ENCODE measurements around the gene SPDL1.

Gene SPDL1, protein sequence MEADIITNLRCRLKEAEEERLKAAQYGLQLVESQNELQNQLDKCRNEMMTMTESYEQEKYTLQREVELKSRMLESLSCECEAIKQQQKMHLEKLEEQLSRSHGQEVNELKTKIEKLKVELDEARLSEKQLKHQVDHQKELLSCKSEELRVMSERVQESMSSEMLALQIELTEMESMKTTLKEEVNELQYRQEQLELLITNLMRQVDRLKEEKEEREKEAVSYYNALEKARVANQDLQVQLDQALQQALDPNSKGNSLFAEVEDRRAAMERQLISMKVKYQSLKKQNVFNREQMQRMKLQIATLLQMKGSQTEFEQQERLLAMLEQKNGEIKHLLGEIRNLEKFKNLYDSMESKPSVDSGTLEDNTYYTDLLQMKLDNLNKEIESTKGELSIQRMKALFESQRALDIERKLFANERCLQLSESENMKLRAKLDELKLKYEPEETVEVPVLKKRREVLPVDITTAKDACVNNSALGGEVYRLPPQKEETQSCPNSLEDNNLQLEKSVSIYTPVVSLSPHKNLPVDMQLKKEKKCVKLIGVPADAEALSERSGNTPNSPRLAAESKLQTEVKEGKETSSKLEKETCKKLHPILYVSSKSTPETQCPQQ

DNA sequence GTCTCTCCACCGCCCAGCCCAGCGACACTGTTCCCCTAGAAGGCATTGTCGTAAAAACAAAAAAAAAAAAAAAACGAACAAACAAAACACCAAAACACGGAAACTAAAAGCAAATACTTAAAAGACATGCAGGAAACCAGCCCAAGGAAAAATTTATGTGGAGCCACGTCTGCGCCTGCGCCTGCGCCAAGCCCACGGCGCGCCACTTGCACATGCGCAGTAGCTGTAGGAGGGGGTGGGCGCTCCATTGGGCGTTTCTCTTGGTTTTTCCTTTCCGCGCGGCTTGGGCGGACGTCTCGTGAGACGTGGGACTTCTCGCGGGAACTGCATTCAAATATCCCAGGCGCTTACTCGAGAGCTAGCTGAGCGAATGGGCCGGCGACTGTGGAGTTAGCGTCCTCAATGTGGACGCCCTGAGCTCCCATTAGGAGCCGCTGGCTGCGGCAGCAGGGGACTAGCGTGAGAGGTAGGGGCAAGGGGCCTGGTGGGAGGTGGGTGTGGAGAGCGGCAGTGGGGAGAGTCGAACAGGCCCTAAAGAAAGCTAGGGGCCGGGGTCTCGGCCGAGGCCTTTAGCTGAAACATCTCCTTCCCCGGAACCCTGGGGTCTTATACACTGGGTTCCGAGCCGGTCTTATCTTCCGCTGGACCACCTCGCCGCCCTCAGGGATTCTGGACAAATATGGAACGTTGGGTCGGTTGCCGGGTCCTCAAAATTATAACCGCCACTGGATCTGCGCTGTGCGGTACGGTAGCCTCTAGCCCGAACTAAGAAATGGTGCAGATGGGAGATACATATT, at the start of gene SPDL1:
TSS of gene SPDL1 (plus strand) at position 350 of the 797 bp plus-strand sequence. CDS start 4,644 bp downstream, outside the sequence.
- peak; percentile 82 to 85 for DNase-seq (ENCODE audit: extremely low read depth in 1 of 2, low read depth in 1 of 2)

DNA sequence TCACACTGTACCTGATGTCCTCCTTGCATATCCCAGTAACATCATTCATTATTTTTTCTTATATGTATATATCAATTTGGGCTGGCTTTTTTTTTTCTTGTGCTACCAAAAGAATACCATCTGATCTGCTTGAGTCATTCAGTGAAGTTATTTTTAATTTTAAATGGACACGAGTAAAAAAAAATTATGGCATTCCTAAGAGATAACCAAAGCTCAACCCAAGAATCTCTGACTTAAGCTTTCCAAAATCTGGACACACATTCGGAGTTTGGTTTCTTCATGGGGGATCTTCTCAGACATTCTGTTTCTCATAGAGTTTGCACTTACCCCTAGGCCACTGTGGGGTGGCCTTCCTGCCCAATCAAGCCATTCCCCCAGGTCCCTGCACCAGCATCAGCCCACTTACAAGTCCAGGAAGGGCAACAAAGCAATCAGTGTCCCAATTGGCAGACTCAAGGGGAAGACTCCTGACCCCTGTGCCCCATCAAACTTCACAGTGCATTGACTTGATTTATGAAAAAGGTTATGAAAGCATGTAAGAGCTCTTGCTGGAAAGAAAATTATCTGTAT, 49.2 kb upstream of the SPDL1 start:
- no peak for DNase-seq (ENCODE audit: extremely low read depth in 1 of 2, low read depth in 1 of 2)

DNA sequence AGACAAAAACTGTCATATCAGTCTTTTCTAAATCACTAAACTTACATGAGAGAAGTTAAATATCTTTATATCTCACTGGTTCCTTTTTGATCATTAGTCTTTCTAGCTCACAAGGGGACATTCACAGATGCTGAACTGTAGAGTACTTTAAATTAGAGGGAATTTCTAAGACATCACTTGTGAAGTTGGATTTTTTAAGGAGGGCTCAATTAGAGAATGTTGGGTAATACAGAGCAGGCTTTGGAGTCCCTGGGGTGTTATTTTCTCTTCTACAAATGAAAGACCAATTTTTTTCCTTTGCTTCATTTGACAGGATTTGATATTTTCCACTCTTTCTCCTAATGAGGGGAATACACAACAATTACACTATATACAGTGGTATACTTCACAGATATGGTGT, 48.6 kb upstream of the SPDL1 start:
- DNase-seq (ENCODE audit: extremely low read depth in 1 of 2, low read depth in 1 of 2) = no peak

DNA sequence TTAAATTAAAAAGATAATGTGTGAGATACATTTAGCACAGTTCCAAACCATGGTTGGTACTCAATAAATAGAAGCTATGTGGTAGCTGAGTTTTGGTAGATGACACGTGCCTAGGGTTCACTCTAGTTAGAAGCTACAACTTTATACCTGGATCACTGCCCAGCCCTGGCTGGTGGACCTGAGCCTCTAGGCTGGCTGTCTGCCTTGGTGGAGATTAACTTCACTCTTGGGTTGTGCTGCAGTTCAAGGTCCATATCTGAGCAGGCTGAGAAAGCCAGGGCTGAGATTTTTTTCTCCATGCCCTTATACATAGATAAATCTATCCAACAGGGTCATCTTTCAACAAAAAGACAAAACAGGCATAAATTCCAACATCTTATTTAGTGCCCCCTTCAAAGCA, 44.6 kb upstream of the SPDL1 start:
- no peak for DNase-seq (ENCODE audit: extremely low read depth in 1 of 2, low read depth in 1 of 2)

DNA sequence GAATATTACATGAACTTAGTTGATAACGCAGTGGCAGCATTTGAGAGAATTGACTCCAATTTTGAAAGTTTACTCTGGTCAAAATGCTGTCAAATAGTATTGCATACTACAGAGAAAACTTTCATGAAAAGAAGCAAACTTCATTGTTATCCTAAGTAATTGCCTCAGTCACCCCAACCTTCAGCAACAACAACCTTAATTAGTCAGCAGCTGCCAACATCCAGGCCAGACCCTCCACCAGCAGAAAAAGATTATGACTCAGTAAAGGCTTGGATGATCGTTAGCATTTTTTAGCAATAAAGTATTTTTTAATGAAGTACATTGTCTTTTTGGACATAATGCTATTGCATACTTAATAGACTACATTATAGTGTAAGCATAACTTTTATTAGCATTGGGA, 40.8 kb upstream of the SPDL1 start:
- no peak for DNase-seq (ENCODE audit: extremely low read depth in 1 of 2, low read depth in 1 of 2)

DNA sequence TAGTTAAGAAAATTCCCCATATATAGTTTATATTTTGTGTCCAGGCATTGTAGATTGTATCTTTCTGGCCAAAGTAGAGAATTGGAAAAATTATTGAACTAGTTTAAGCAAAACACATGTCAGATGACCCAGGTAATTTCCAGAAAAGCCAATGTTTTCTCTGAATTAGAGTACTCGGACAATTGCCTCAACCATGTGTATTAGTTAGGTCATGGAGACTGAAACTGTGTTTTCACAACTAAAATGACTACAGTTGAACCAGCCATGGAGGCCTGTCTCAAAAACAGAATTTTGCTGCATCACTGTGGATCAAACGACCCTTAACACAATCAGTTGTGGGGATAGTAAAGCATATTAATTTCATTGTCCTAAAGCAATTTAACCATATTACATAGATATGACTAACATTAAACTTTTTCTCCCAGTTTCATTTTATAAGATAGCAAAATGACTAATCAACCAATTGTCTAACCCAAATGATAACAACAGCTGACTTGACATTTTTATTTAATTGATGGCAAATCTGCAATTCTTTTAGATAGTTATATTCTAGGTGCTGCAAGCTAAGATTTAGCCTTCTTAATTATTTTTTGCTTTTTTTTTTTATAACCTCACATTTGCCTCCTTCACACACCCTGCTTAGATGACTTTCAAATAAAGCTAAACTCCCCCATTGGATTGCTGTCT, 39.2 kb upstream of the SPDL1 start:
- no peak for DNase-seq (ENCODE audit: extremely low read depth in 1 of 2, low read depth in 1 of 2)

DNA sequence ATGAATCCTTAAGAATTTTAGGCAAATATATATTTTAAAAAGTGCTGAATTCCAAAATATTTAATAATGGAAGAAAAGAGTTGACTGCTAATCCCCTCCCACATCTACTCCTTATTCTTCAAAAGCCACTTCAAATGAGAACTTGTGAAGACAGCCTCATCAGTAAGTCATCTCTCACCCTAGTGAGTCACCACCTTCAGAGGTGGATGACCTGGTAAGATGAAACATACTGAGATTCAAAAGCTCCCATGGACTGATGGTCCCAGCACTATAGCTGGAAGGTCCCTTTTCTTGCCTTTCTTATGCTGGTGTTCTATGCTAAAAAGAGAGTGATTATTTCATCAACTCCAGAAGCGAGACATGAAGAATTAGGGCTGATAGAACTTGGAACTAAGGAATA, 37.8 kb upstream of the SPDL1 start:
- no peak for DNase-seq (ENCODE audit: extremely low read depth in 1 of 2, low read depth in 1 of 2)

DNA sequence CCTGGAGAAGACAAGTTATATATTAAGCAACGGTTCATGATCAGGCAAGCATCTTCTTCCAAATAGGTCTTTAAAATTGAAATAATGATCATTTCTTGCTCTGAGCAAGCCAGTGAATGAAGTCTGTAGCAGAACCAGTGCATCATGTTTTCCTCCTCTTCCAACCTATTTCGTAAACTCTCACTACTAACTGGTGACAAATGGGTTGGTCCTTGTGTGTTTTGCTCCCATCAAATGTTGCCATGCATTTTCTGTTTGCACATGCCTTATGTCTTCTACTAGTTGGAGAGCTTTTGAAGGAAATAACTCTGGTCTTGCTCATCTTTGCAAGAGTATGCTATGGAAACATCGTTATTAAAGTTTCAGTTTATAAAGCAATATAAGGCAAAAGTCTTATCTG, 37.2 kb upstream of the SPDL1 start:
- no peak for DNase-seq (ENCODE audit: extremely low read depth in 1 of 2, low read depth in 1 of 2)

DNA sequence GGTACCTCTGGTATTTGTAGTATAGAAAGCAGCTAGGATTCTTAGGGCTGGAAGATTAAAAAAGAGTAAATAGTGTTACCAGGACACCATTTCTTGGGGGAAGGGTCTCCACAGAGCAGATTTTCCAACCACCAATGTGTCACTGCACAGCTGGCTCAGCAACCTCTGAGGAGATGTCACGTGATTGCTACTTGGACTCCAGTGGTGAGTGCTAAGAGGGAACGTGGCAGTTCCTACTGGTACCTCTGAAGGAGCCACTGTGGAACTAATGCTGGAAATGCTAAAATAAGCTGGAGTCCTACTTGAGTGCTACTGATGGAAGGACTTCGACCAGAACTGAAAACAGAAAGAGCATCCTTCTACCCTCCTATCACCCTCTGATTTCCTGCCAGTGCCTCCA, 36.1 kb upstream of the SPDL1 start:
- no peak for DNase-seq (ENCODE audit: extremely low read depth in 1 of 2, low read depth in 1 of 2)

DNA sequence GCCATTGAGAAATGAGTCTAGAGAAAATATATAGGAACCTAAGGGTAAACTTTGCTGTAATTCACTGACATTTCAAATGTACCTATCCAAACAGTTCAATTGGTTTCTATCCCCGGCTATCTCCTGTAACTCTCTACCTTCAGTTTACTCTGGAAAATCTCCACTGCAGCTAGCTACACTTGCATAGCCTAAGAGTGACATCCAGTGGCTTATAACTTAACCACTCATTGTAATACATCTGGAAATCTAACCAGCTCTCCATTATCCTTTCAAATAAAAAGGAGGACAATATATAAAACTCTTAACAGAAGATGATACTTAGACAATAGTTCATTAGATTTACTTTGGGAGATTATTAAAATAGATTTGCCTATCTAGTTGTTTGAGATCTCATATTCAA, 35.3 kb upstream of the SPDL1 start:
- DNase-seq (ENCODE audit: extremely low read depth in 1 of 2, low read depth in 1 of 2) = no peak

DNA sequence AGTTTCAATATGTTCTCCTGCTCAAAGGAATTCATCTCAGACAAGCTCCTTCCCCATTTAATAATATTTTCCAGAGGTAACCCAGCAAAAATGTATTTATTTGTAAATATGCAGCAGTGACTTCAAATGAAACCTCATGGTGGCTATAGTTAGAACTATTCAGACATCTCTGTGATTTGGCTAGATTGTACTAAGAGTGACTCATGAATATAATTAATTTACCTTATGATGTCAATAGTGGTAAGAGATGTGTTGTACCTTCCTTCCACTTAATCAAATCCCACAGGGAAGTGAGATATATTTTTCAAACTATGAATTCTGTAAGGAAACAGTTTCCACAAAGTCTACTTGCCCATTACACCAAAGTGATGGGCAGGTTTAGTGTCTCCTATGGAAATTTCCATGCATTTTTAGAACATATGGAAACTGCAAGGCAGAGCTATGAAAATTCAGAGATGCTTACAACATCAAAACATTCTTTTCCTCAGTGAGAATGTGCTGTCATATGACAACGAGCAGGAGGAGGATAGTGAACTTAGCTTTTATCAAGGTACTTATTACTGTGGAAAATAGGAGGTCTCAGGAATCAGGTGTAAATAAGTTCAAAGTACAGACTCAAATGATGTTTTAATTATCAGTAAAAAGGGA, 34.0 kb upstream of the SPDL1 start:
- no peak for DNase-seq (ENCODE audit: extremely low read depth in 1 of 2, low read depth in 1 of 2)

DNA sequence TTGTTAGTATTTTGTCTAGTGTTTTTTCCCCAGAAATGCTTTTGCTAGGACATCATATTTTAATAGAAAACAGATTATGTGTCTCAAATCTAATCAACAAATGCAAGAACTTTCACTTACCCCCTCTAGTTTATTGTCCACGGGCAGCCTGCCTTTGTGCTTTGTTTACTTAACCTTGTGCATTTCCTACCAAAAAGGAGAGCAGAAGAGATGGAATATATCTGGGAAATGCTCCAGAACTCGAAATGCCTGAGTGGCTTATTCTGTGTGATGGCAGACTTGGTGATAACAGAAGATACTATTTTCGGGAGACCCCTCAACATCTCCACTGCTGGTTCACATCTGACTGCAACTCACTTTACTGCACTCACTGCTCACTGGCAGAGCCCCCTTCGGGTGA, 33.3 kb upstream of the SPDL1 start:
- DNase-seq (ENCODE audit: extremely low read depth in 1 of 2, low read depth in 1 of 2) = no peak

DNA sequence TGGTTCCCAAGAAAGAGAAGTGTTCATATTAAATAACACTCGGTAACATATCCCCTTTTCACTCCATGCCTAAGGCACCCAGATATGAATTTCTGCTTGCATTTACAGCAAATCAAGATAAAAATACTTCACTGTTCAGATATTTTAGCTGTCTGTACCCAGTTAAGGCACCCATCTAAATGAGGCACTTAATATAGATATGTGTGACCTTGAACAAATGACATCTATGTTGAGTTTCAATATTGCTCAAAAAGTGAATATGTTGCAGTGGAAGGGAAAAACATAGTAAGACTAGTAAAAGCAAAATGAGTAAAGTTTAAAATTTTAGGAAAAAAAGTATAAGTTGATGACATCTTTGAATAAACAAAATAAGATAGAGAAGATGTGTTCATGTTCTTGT, 32.4 kb upstream of the SPDL1 start:
- DNase-seq (ENCODE audit: extremely low read depth in 1 of 2, low read depth in 1 of 2) = no peak

DNA sequence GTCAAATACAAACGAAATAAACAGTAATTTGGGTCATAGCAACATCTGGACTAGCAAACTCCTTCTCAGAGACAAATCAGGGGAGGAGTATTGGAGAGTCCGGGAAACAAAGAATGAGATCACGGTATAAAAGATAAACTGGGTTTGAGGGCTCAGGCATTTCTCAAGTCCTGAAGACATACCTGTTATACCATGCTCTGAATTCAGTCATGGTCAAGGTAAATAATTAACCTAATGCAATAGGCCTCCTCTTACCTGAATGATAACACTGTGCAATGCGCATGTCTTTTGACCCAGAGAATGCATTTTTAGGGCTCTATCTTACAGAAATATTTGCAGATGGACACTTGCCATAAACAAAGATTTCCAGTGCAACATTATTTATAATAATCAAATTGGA, 31.9 kb upstream of the SPDL1 start:
- DNase-seq (ENCODE audit: extremely low read depth in 1 of 2, low read depth in 1 of 2) = no peak

DNA sequence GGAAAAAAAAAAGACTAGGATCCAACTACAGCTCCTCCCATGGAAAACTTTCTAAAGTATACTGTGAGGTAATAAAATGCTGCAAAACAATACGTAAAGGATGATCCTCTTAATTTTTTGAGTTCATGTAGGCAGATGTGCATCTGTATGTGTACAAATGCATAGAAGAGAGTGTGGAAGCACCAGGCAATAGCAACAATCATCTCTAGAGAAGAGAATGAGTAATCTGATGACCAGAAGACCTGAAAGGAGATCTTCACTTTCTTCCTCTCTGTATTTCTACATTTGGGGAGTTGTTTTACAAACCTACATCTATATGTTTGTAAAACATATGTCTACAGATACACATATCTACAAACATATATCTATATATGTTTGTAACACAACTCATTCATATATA, 29.3 kb upstream of the SPDL1 start:
- no peak for DNase-seq (ENCODE audit: extremely low read depth in 1 of 2, low read depth in 1 of 2)

DNA sequence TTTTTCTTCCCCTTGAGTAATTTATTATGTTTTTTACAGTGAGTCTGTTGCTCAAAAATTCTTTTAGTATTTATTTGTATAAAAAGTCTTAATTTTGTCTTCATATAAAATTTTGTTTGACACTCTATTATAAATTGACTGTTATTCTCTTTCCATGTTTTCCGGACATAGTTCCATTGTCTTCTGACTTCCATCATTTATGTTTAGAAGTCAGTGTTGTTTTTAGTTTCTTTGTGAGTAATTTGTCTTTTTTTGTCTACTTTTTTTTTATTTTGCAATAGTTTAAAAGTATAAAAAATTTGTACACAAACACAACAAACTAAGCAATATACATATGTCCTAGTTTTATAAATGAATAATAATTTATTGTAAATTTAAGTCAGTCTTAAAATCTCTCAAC, 25.7 kb upstream of the SPDL1 start:
- no peak for DNase-seq (ENCODE audit: extremely low read depth in 1 of 2, low read depth in 1 of 2)

DNA sequence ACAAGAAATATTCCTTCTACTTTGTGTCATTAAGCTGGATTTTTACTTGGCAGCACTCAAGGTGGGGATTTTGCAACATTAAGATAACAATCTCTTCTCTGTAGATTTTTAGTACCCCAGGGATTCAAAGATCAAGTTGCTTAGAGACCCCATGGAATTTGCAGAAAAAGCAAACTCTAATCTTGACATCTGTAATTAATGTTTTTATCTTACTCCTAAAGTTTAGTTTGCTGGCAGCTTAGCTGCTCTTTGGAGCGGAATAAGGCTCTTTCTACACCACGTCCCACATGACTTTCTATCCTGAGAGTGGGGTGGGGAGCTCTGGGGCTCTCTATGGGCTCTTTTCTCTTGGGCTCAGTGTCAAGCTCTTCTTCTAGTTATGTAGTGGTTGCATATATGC, 21.7 kb upstream of the SPDL1 start:
- DNase-seq (ENCODE audit: extremely low read depth in 1 of 2, low read depth in 1 of 2) = no peak

DNA sequence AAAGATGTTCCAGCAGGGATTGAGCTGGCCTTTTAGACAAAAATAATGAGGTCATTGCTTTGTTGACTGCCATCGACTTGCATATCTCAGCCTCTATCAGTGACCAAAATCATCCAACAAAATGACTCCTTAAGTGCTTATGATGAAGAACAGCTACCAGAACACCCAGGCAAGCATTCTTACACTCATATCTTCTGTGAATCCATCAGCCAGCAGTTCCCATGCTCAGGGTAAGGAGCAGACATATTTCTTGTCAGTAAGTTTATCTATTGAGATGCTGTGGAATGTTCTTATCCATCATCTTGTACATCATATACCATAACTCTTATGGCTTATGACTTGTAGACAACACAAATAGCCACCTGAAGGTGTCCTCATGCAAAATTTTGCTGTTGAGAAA, 20.2 kb upstream of the SPDL1 start:
- DNase-seq (ENCODE audit: extremely low read depth in 1 of 2, low read depth in 1 of 2) = no peak

DNA sequence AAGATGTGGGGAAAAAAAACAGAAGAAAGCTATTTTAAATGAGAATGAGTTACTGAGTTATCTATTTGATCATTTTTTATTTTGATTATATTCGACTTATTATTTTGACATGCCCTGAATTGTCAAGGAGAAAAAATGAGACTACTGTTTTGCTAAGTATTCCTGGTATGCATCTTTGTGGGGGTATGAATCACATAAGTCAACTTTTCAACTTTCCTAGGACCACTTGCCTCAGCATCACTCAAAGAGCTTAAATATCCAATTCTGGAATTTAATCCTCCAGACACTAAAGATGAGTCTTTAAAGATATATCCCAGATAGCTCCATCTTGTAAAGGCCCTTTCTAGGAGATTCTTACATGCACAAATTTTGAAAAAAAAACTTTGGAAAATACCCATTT, 17.4 kb upstream of the SPDL1 start:
- no peak for DNase-seq (ENCODE audit: extremely low read depth in 1 of 2, low read depth in 1 of 2)

DNA sequence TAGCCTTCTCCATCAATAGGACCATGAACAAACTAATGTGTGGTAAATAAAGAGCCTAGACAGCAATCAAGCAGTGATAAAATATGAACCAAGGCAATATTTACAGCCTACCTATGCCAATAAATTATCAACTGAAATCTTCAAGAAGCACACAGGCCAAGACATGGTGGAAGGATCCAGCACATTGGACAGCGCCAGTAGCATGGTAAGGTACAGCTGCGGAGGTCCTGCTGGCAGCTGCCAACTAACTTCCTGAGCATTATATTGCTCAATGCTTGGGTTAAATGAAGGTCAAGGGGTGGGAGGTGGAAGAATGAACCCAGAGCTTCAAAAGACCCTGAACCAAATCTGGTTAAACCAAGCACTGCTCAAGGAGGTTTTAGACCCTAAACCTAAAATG, 16.5 kb upstream of the SPDL1 start:
- no peak for DNase-seq (ENCODE audit: extremely low read depth in 1 of 2, low read depth in 1 of 2)

DNA sequence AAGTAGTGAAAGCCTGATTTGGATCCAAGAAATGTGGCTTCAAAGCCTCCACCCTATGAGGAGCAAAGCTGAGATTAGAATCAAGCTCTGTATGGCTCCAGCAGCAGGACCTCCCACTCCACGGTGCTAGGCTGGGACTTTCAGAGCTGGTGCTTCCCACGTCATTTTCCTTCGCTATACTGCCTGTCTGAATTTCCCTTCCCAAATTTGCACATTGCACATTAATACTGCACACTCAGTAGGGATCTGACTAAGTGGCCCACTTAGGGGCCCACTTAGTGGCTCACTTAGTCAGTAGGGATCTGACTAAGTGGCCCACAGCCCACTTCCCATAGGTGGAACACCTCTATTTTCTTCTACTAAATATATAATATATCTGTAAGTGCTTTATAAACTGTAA, 14.1 kb upstream of the SPDL1 start:
- DNase-seq (ENCODE audit: extremely low read depth in 1 of 2, low read depth in 1 of 2) = no peak

Data from activated CD8-positive, alpha-beta memory T cell treated with anti-CD3 and anti-CD28 coated beads for 1 hour (primary cell).